Measurements from ENCODE around the gene ANXA2.

ANXA2 gene

GRCh38 chr15:60364612-60364924 is 33.2 kb downstream of the ANXA2 start:
- Histone ChIP-seq H3K9me3 (ENCODE audit: insufficient read depth, low read length) (no peaks in the 10 kb centered on the region), H3K27me3 (ENCODE audit: low read depth, low read length) (no peaks in the 10 kb centered on the region), H3K79me2 (ENCODE audit: low read length) (no peaks in the 10 kb centered on the region), H4K20me1 (ENCODE audit: insufficient read depth, low read length) (no peaks in the 10 kb centered on the region; the same call in 1 of the 2 replicates), H3K9ac (ENCODE audit: low read length) (no peak overlapping the region), H3K4me3 (ENCODE audit: low read length) (no peak overlapping the region), H3K27ac (ENCODE audit: low read length) (no peak overlapping the region), H3K4me1 (ENCODE audit: low read length) (no peaks in the 10 kb centered on the region), H2AFZ (ENCODE audit: low read depth, low read length) (no peak overlapping the region), H3K4me2 (ENCODE audit: low read length) (no peak overlapping the region), H3K36me3 (replicated peaks; ENCODE audit: low read depth, low read length) (peaks cover 17% of the 10 kb centered on the region)
- TF ChIP-seq CTCF (IDR thresholded peaks at IDR 0.05; ENCODE audit: low read depth, low read length) = no peak
- no peak for TF ChIP-seq EZH2phosphoT487 (IDR thresholded peaks at IDR 0.05; ENCODE audit: low read depth)

GRCh38 chr15:60363903-60364611 is 33.7 kb downstream of the ANXA2 start:
- Histone ChIP-seq H3K9me3 (ENCODE audit: insufficient read depth, low read length) (no peaks in the 10 kb centered on the region), H3K4me2 (ENCODE audit: low read length) (no peak overlapping the region), H3K4me3 (ENCODE audit: low read length) (no peak overlapping the region), H3K9ac (ENCODE audit: low read length) (no peak overlapping the region), H3K4me1 (ENCODE audit: low read length) (no peaks in the 10 kb centered on the region), H4K20me1 (ENCODE audit: insufficient read depth, low read length) (no peaks in the 10 kb centered on the region; the same call in 1 of the 2 replicates), H3K27ac (ENCODE audit: low read length) (no peak overlapping the region), H3K27me3 (ENCODE audit: low read depth, low read length) (no peaks in the 10 kb centered on the region), H3K36me3 (replicated peaks; ENCODE audit: low read depth, low read length) (peaks cover 20% of the 10 kb centered on the region), H2AFZ (ENCODE audit: low read depth, low read length) (no peak overlapping the region), H3K79me2 (ENCODE audit: low read length) (no peaks in the 10 kb centered on the region)
- TF ChIP-seq EZH2phosphoT487 (IDR thresholded peaks at IDR 0.05; ENCODE audit: low read depth) (no peak), CTCF (IDR thresholded peaks at IDR 0.05; ENCODE audit: low read depth, low read length) (no peak)

GRCh38 chr15:60363087-60363549 is 34.7 kb downstream of the ANXA2 start:
- Histone ChIP-seq H3K27ac (ENCODE audit: low read length) (no peak overlapping the region), H3K79me2 (ENCODE audit: low read length) (no peaks in the 10 kb centered on the region), H3K27me3 (ENCODE audit: low read depth, low read length) (no peaks in the 10 kb centered on the region), H3K4me3 (ENCODE audit: low read length) (no peak overlapping the region), H3K4me1 (ENCODE audit: low read length) (no peaks in the 10 kb centered on the region), H4K20me1 (ENCODE audit: insufficient read depth, low read length) (no peaks in the 10 kb centered on the region; the same call in 1 of the 2 replicates), H3K4me2 (ENCODE audit: low read length) (no peak overlapping the region), H3K9me3 (ENCODE audit: insufficient read depth, low read length) (no peaks in the 10 kb centered on the region), H2AFZ (ENCODE audit: low read depth, low read length) (no peak overlapping the region), H3K36me3 (replicated peaks; ENCODE audit: low read depth, low read length) (peaks cover 25% of the 10 kb centered on the region), H3K9ac (ENCODE audit: low read length) (no peak overlapping the region)
- TF ChIP-seq EZH2phosphoT487 (IDR thresholded peaks at IDR 0.05; ENCODE audit: low read depth) (no peak), CTCF (IDR thresholded peaks at IDR 0.05; ENCODE audit: low read depth, low read length) (no peak)

- Histone ChIP-seq H3K4me1 (ENCODE audit: low read length) (no peaks in the 10 kb centered on the region), H3K4me3 (ENCODE audit: low read length) (no peak overlapping the region), H3K9ac (ENCODE audit: low read length) (no peak overlapping the region), H4K20me1 (ENCODE audit: insufficient read depth, low read length) (no peaks in the 10 kb centered on the region; the same call in 1 of the 2 replicates), H3K79me2 (ENCODE audit: low read length) (no peaks in the 10 kb centered on the region), H3K9me3 (ENCODE audit: insufficient read depth, low read length) (no peaks in the 10 kb centered on the region), H3K36me3 (replicated peaks; ENCODE audit: low read depth, low read length) (peaks cover 25% of the 10 kb centered on the region), H2AFZ (ENCODE audit: low read depth, low read length) (no peak overlapping the region), H3K27me3 (ENCODE audit: low read depth, low read length) (no peaks in the 10 kb centered on the region), H3K4me2 (ENCODE audit: low read length) (no peak overlapping the region), H3K27ac (ENCODE audit: low read length) (no peak overlapping the region)
- TF ChIP-seq CTCF (IDR thresholded peaks at IDR 0.05; ENCODE audit: low read depth, low read length) = no peak
- TF ChIP-seq EZH2phosphoT487 (IDR thresholded peaks at IDR 0.05; ENCODE audit: low read depth) = no peak
Measured at GRCh38 chr15:60362321-60363086, 35.3 kb downstream of the ANXA2 start.

Measured in OCI-LY3 (cell line).